Hepatocyte (in vitro differentiated cells): Measurements from ENCODE around the gene SLC38A9.

Experiments
- CTCF ChIP-seq: fragments of 200-600 bp; sonication (generic); IDR thresholded peaks from 2 replicates; pipeline ENCODE4 v1.5.1; 2016; ENCODE audit warnings: antibody characterized with exemption, mild to moderate bottlenecking; ENCODE audit not compliant: poor library complexity
- EZH2phosphoT487 ChIP-seq: fragments of 200-600 bp; sonication (generic); IDR thresholded peaks from one replicate; pipeline ENCODE4 v1.6.1; 2018; ENCODE audit warnings: antibody characterized with exemption, mild to moderate bottlenecking, low read depth, moderate library complexity; ENCODE audit not compliant: unreplicated experiment, severe bottlenecking

GRCh38 chr5:55577353-55578060, 134.6 kb downstream of the SLC38A9 start:
- TF ChIP-seq CTCF (no peak), EZH2phosphoT487 (no peak)
